Activated CD4-positive, alpha-beta memory T cell treated with anti-CD3 and anti-CD28 coated beads, Interleukin-2, amount 10 ng/mL, durations not matched to agents 7 days and 5 days (primary cell): ENCODE measurements around the gene AP4E1. TPM values are rescaled to one million over a fixed set of nuclear protein-coding genes. Genes with fewer than 3 reads are reported as not detected.

Source experiments
- CTCF ChIA-PET: fragments of 350-600 bp; sonication (Branson Sonifier 250); formaldehyde crosslinking; loops from one replicate; lab custom pipeline; 2021; ENCODE audit warnings: antibody characterized with exemption, inconsistent platforms; lab: Charles Lee
- POLR2A ChIA-PET: fragments of 350-600 bp; sonication (Branson Sonifier 250); formaldehyde crosslinking; loops from one replicate; lab custom pipeline; 2021; ENCODE audit warnings: antibody characterized with exemption; lab: Charles Lee
- DNase-seq: peaks from one replicate; pipeline ENCODE4 v3.0.0-alpha.2; 2020
- H3K27ac Mint-ChIP-seq: one replicate; pipeline ENCODE4 v1.8.0; 2021; ENCODE audit warnings: mild to moderate bottlenecking, mixed read lengths
- H3K27me3 Mint-ChIP-seq: one replicate; pipeline ENCODE4 v1.8.0; 2021; ENCODE audit warnings: mixed read lengths
- H3K36me3 Mint-ChIP-seq: one replicate; pipeline ENCODE4 v1.8.0; 2021; ENCODE audit warnings: low read depth, mixed read lengths
- H3K4me1 Mint-ChIP-seq: one replicate; pipeline ENCODE4 v1.8.0; 2021; ENCODE audit warnings: mixed read lengths
- H3K4me3 Mint-ChIP-seq: one replicate; pipeline ENCODE4 v1.8.0; 2021; ENCODE audit warnings: mild to moderate bottlenecking, mixed read lengths
- H3K9me3 Mint-ChIP-seq: one replicate; pipeline ENCODE4 v1.8.0; 2021; ENCODE audit warnings: mixed read lengths
- total RNA-seq, 2 experiments: library from RNA; stranded (reverse); gene quantifications; one replicate each; pipeline ENCODE4 v1.2.3, GENCODE V29; 2021

The AP4E1 gene
- total RNA-seq, 2 experiments from 2014 or later = 13.3 to 14.5 TPM

GRCh38 chr15:51044037-51044727 is 135.7 kb downstream of the AP4E1 start:
- ChIA-PET POLR2A (no interaction called here), CTCF (no interaction called here)
- no peaks in the 10 kb centered on the region for H3K36me3 Mint-ChIP-seq
- H3K9me3 Mint-ChIP-seq = peaks cover 2% of the 10 kb centered on the region
- H3K27me3 Mint-ChIP-seq = peaks cover 4% of the 10 kb centered on the region
- no peak overlapping the region for H3K4me3 Mint-ChIP-seq
- DNase-seq = no peak
- H3K4me1 Mint-ChIP-seq = peaks cover 2% of the 10 kb centered on the region
- H3K27ac Mint-ChIP-seq = no peak overlapping the region

- ChIA-PET POLR2A (no interaction called here), CTCF (no interaction called here)
- DNase-seq = no peak
- Mint-ChIP-seq H3K27me3 (peaks cover 4% of the 10 kb centered on the region), H3K4me3 (no peak overlapping the region), H3K36me3 (no peaks in the 10 kb centered on the region), H3K4me1 (peaks cover 2% of the 10 kb centered on the region), H3K27ac (no peak overlapping the region), H3K9me3 (peaks cover 2% of the 10 kb centered on the region)
Measured at GRCh38 chr15:51046016-51046415, 137.5 kb downstream of the AP4E1 start.

- Mint-ChIP-seq H3K9me3 (peaks cover 2% of the 10 kb centered on the region), H3K27ac (no peak overlapping the region), H3K4me3 (no peak overlapping the region), H3K4me1 (peaks cover 2% of the 10 kb centered on the region), H3K27me3 (peaks cover 8% of the 10 kb centered on the region), H3K36me3 (no peaks in the 10 kb centered on the region)
- ChIA-PET CTCF (no interaction called here), POLR2A (no interaction called here)
- no peak for DNase-seq
Measured at GRCh38 chr15:51046799-51047449, 138.4 kb downstream of the AP4E1 start.

GRCh38 chr15:51048308-51048707 is 139.8 kb downstream of the AP4E1 start:
- ChIA-PET POLR2A (no interaction called here), CTCF (no interaction called here)
- H3K27ac Mint-ChIP-seq = no peak overlapping the region
- no peaks in the 10 kb centered on the region for H3K36me3 Mint-ChIP-seq
- no peaks in the 10 kb centered on the region for H3K9me3 Mint-ChIP-seq
- no peak for DNase-seq
- no peak overlapping the region for H3K4me3 Mint-ChIP-seq
- H3K4me1 Mint-ChIP-seq = peaks cover 2% of the 10 kb centered on the region
- peaks cover 8% of the 10 kb centered on the region for H3K27me3 Mint-ChIP-seq

- no peak for DNase-seq
- ChIA-PET POLR2A (interaction anchor here (1.1 kb wide), 1 partner anchor 37 kb away, joined by 4 read pairs; no protein-coding TSS in a partner anchor), CTCF (no interaction called here)
- H3K4me3 Mint-ChIP-seq = no peak overlapping the region
- H3K9me3 Mint-ChIP-seq = no peaks in the 10 kb centered on the region
- H3K27me3 Mint-ChIP-seq = peaks cover 6% of the 10 kb centered on the region
- peaks cover 2% of the 10 kb centered on the region for H3K4me1 Mint-ChIP-seq
- no peaks in the 10 kb centered on the region for H3K36me3 Mint-ChIP-seq
- H3K27ac Mint-ChIP-seq = no peak overlapping the region
Measured at GRCh38 chr15:51049081-51049480, 140.6 kb downstream of the AP4E1 start.

GRCh38 chr15:51051776-51052175 is 143.3 kb downstream of the AP4E1 start:
- POLR2A ChIA-PET = no interaction called here

GRCh38 chr15:51053571-51053970 is 145.1 kb downstream of the AP4E1 start:
- Mint-ChIP-seq H3K9me3 (no peaks in the 10 kb centered on the region), H3K4me3 (no peak overlapping the region), H3K36me3 (no peaks in the 10 kb centered on the region), H3K27ac (no peak overlapping the region), H3K27me3 (peaks cover 20% of the 10 kb centered on the region), H3K4me1 (peaks cover 2% of the 10 kb centered on the region)
- no peak for DNase-seq
- ChIA-PET POLR2A (no interaction called here), CTCF (no interaction called here)

More at GRCh38 chr15:51051776-51052175, 143.3 kb downstream of the AP4E1 start:
- peaks cover 15% of the 10 kb centered on the region for H3K27me3 Mint-ChIP-seq
- DNase-seq = no peak
- no peaks in the 10 kb centered on the region for H3K36me3 Mint-ChIP-seq
- no peaks in the 10 kb centered on the region for H3K9me3 Mint-ChIP-seq
- no peak overlapping the region for H3K27ac Mint-ChIP-seq
- no peak overlapping the region for H3K4me3 Mint-ChIP-seq
- CTCF ChIA-PET = interaction anchor here (0.6 kb wide), 1 partner anchor 24 kb away, joined by 3 read pairs; no protein-coding TSS in a partner anchor
- peaks cover 2% of the 10 kb centered on the region for H3K4me1 Mint-ChIP-seq

GRCh38 chr15:51054535-51054934 is 146.1 kb downstream of the AP4E1 start:
- Mint-ChIP-seq H3K27me3 (peaks cover 26% of the 10 kb centered on the region), H3K4me3 (no peak overlapping the region), H3K36me3 (no peaks in the 10 kb centered on the region), H3K27ac (no peak overlapping the region), H3K4me1 (no peaks in the 10 kb centered on the region), H3K9me3 (no peaks in the 10 kb centered on the region)
- POLR2A ChIA-PET = no interaction called here
- CTCF ChIA-PET = no interaction called here
- no peak for DNase-seq

Other genes with a start within 250 kb of the AP4E1 start
- 10 to 100 TPM; 35.3 to 40.2 TPM for gene TRPM7, start 221.9 kb upstream of the AP4E1 start, total RNA-seq
- 100 to 1,000 TPM in 1 of 2 experiments, 10 to 100 TPM in 1; 99.9 to 102 TPM for gene SPPL2A, start 143.0 kb upstream of the AP4E1 start, total RNA-seq
- under 1 TPM in 1 of 2 experiments, not detected in 1; 0.13 TPM for gene TNFAIP8L3, start 186.2 kb downstream of the AP4E1 start, total RNA-seq